Heart left ventricle (tissue), 16 donors: ENCODE measurements around the gene ALDH3B2. TPM values are rescaled to one million over a fixed set of nuclear protein-coding genes. Genes with fewer than 3 reads are reported as not detected.

Source experiments
- ATAC-seq, 4 donors: fragments of 200-7000 bp; cut with Tn5 transposase; one replicate each; pipeline ENCODE4 v1.9.1; 2020 to 2022; ENCODE audit warnings: moderate library complexity in 4 of 4, mild to moderate bottlenecking in 3 of 4, moderate number of reproducible peaks in 1 of 4
- DNase-seq, 5 donors: peaks; one replicate each; pipeline ENCODE4 v3.0.0-alpha.2; 2020
- H3K27ac ChIP-seq, 12 donors: fragments of 200-600 bp; sonication (generic) in 4 of 12; one replicate each; pipeline versions ENCODE4 v1.5.0 to v1.8.0; 2016 to 2022; ENCODE audit warnings: mild to moderate bottlenecking in 2 of 12
- H3K27me3 ChIP-seq, 9 donors: fragments of 200-600 bp; sonication (generic) in 2 of 9; one replicate each; pipeline versions ENCODE4 v1.5.1 to v1.8.0; 2016 to 2022; ENCODE audit warnings: mild to moderate bottlenecking in 3 of 9
- H3K36me3 ChIP-seq, 9 donors: fragments of 200-600 bp; sonication (generic) in 2 of 9; one replicate each; pipeline versions ENCODE4 v1.5.0 to v1.8.0; 2018 to 2022; ENCODE audit warnings: mild to moderate bottlenecking in 2 of 9
- H3K4me1 ChIP-seq, 12 donors: fragments of 200-600 bp; sonication (generic) in 4 of 12; one replicate each; pipeline versions ENCODE4 v1.5.0 to v1.8.0; 2016 to 2022; ENCODE audit warnings: mild to moderate bottlenecking in 3 of 12
- H3K4me3 ChIP-seq, 12 donors: fragments of 200-600 bp; sonication (generic) in 4 of 12; one replicate each; pipeline versions ENCODE4 v1.5.0 to v1.8.0; 2017 to 2022; ENCODE audit warnings: mild to moderate bottlenecking in 9 of 12, moderate library complexity in 4 of 12
- H3K9me3 ChIP-seq, 12 donors: fragments of 200-600 bp; sonication (generic) in 4 of 12; one replicate each; pipeline versions ENCODE4 v1.5.0 to v1.8.0; 2016 to 2022; ENCODE audit warnings: mild to moderate bottlenecking in 1 of 12
- POLR2A ChIP-seq, 2 donors: fragments of 450-650 bp; IDR thresholded peaks; one replicate each; pipeline ENCODE4 v1.6.1; 2017; ENCODE audit warnings: antibody characterized with exemption in 2 of 2, mild to moderate bottlenecking in 2 of 2, moderate library complexity in 2 of 2
- WGBS, 4 donors: extraction: QIAGEN DNeasy Blood & Tissue Kit in 2 of 4; methylation state at CpG; one replicate each; pipeline versions ENCODE4 v1.1.5 to v1.1.7; 2013 to 2018; 5-methylcytosine and 5-hydroxymethylcytosine counted together
- intact Hi-C, 10 donors: fragments of 100-400 bp; cut with DNase I; formaldehyde crosslinking; loops; one replicate each; pipeline versions ENCODE4 v1.11.1 to v1.14.2; 2022
- polyA plus RNA-seq, 2 donors: library from polyadenylated mRNA; stranded (reverse); fragments of 200-250 nt; gene quantifications; one replicate each; pipeline ENCODE4 v1.2.3, GENCODE V29; 2013
- total RNA-seq, 9 donors: library from RNA; depleted of rRNA in 2 of 9; stranded (reverse); fragments of >200 nt in 2 of 9; fragmentation: NEBNext Ultra II Directional in 3 of 9; extraction: Animal tissue kit (Norgen Biotek cat#: 25700) in 3 of 9; gene quantifications; one replicate each; pipeline versions ENCODE4 v1.1.0 to v1.2.4, GENCODE V29; 2016 to 2023
- TF ChIP-seq, protein P1 (sequence below), 12 donors: fragments of 200-600 bp; sonication (generic) in 4 of 12; IDR thresholded peaks; one replicate each; pipeline versions ENCODE4 v1.5.0 to v1.8.0; 2018 to 2022; ENCODE audit warnings: antibody characterized with exemption in 12 of 12, mild to moderate bottlenecking in 5 of 12
- donor health status: ischemic (EF 13 %, LVEDD 7.1; RV severe dilation, severe dysfunction).
- donor health status: healthy with polysubstance abuse.
- donor health status: DM: no; HTN: yes; CAD: no.
- donor health status: DM: no; HTN: no; CAD: no.
- donor health status: ischemic (EF 25% LVEDD 6.9; RV normal size, moderate dysfunction).
- donor health status: ischemic (EF 25% LVEDD 5.7; RV mildly dilated, moderate dysfunction).
- donor health status: healthy.
- donor health status: DM: yes; HTN: yes; CAD: no.
- donor health status: ischemic (EF 35%, LVEDD 5.7; RV mildly dilated, moderate dysfunction).
- donor health status: nonischemic (EF 11% LVEDD 7.7; RV severe dilation, severe dysfunction).
- donor health status: DM: yes; HTN: yes; CAD: no.
- donor health status: PGD.
- donor health status: ischemic (EF 29% LVEDD 5.4; RV normal size, mild dysfunction).
- donor health status: nonischemic (EF 23%, LVEDD 6.1; RV moderate dilation, normal function).

ALDH3B2 gene
- total and polyA plus RNA-seq, 11 donors = not detected

DNA sequence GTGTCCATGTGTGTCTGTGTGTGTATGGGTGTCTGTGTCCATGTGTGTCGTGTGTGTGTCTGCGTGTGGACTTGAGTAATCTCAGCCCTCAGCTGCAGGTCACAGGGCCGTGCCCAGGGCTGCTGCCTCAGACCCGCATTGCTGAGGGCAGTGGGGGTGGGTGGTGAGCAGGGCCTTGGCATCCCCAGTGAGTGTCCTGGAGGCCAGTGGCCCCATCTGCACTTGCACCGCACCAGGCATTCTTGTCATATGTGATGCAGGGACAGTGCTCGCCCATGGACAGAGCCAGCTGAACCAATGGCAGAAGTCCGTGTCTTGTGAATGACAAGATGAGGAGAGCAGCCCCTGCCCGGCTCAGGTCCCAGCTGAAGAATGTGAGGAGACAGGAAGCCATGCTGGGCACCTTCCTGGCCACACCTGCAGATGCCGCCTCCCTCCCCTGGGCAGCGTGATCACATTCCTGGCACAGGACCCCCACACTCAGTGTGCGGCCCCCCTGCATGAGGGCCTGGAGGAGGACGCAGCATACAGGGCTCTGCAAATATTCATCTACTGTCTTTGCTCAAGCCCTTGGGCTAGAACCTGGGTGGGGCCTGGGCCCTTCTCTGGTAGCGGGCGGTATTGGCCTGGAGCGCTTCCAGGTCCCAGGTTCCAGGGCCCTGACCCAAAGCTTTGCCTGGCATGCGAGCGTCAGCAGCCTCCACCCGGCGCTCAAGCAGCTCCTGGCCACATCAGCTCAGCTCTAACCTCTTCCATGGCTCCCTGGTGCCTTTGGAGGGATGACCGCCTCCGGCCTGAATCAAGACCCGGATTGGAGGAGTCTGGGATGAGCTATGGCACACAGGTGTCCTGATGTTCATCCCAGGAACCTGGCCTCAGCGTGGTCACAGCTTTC is 3.9 kb downstream of the ALDH3B2 start:
- Histone ChIP-seq H3K9me3 (no peaks in the 10 kb centered on the region), H3K4me3 (no peak overlapping the region), H3K27ac (no peak overlapping the region), H3K27me3 (peaks cover 0 to 14% (median 0%) of the 10 kb centered on the region in 9 donors), H3K4me1 (no peaks in the 10 kb centered on the region), H3K36me3 (no peaks in the 10 kb centered on the region)
- TF ChIP-seq POLR2A (IDR thresholded peaks at IDR 0.05) = no peak
- TF ChIP-seq, protein P1, sequence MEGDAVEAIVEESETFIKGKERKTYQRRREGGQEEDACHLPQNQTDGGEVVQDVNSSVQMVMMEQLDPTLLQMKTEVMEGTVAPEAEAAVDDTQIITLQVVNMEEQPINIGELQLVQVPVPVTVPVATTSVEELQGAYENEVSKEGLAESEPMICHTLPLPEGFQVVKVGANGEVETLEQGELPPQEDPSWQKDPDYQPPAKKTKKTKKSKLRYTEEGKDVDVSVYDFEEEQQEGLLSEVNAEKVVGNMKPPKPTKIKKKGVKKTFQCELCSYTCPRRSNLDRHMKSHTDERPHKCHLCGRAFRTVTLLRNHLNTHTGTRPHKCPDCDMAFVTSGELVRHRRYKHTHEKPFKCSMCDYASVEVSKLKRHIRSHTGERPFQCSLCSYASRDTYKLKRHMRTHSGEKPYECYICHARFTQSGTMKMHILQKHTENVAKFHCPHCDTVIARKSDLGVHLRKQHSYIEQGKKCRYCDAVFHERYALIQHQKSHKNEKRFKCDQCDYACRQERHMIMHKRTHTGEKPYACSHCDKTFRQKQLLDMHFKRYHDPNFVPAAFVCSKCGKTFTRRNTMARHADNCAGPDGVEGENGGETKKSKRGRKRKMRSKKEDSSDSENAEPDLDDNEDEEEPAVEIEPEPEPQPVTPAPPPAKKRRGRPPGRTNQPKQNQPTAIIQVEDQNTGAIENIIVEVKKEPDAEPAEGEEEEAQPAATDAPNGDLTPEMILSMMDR (IDR thresholded peaks at IDR 0.05) = no peak
- intact Hi-C loops = no loop called here
- 81 to 84% (median 82%) methylated on average over 18 to 23 of the region's 23 CpGs for WGBS, 4 donors
- ATAC-seq (no peak), DNase-seq (no peak)

DNA sequence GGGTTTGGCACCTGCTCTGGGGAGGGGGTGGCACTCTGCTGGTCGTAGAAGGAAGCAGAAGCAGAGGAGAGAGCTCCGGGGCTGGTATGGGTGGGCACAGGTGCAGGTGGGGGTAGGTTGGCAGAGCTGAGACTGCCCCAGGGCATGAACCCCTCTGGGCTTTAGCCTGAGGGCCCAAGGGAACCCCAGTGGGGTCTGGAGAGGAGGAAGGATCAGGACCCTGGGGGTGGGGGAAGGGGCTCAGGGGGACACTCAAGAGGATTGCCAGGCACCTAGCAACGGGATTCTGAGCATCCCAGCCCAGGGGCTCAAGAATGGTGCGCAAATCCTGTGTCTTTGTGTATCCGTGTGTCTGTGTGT is 6.3 kb downstream of the ALDH3B2 start:
- Histone ChIP-seq H3K36me3 (no peaks in the 10 kb centered on the region), H3K4me3 (no peak overlapping the region), H3K4me1 (no peaks in the 10 kb centered on the region), H3K27me3 (no peaks in the 10 kb centered on the region), H3K27ac (no peak overlapping the region), H3K9me3 (no peaks in the 10 kb centered on the region)
- WGBS, 4 donors = 65 to 71% (median 68%) methylated on average over 5 of the region's 5 CpGs
- ATAC-seq (no peak), DNase-seq (no peak)
- TF ChIP-seq, protein P1 (IDR thresholded peaks at IDR 0.05) = no peak
- TF ChIP-seq POLR2A (IDR thresholded peaks at IDR 0.05) = no peak
- intact Hi-C loops = loop anchor here in 1 of 10 donors (10.0 kb wide), 1 partner anchor 93 kb away; no protein-coding TSS in a partner anchor

- Histone ChIP-seq H3K27ac (no peak overlapping the region), H3K4me3 (no peak overlapping the region), H3K27me3 (no peaks in the 10 kb centered on the region), H3K9me3 (no peaks in the 10 kb centered on the region), H3K4me1 (no peaks in the 10 kb centered on the region), H3K36me3 (no peaks in the 10 kb centered on the region)
- TF ChIP-seq, protein P1 (IDR thresholded peaks at IDR 0.05) = no peak
- TF ChIP-seq POLR2A (IDR thresholded peaks at IDR 0.05) = no peak
- DNase-seq = no peak
- intact Hi-C loops = loop anchor here in 1 of 10 donors (10.0 kb wide), 1 partner anchor 93 kb away; no protein-coding TSS in a partner anchor
- ATAC-seq = no peak
- WGBS, 4 donors = 77 to 88% (median 82%) methylated on average over 23 to 26 of the region's 26 CpGs
Measured at GRCh38 chr11:67667490-67668191, 6.8 kb downstream of the ALDH3B2 start.
